Measurements from ENCODE around the gene DLGAP3. TPM values are rescaled to one million over a fixed set of nuclear protein-coding genes. Genes with fewer than 3 reads are reported as not detected.

The DLGAP3 gene
- total and polyA plus RNA-seq, 2 of the 13 experiments (the other 11 are each of a cell fraction or from before 2014, with no cell fraction given): 0.03 to 0.04 TPM

- Histone ChIP-seq H4K20me1 (ENCODE audit: insufficient read depth, low read length) (no peaks in the 10 kb centered on the region), H3K9ac (ENCODE audit: insufficient read depth, low read depth, low read length) (no peak overlapping the region), H3K9me3 (ENCODE audit: low read length) (no peaks in the 10 kb centered on the region), H2AFZ (ENCODE audit: low read length) (no peak overlapping the region), H3K4me2 (ENCODE audit: low read depth, low read length) (no peak overlapping the region), H3K27me3 (ENCODE audit: control insufficient read depth in 1 of 2, insufficient read depth in 2 of 2, low read length in 2 of 2) (peaks cover 3 to 18% of the 10 kb centered on the region in 2 experiments; a peak in 4 of 5 replicates), H3K27ac (ENCODE audit: extremely low read length, insufficient read depth, low read length) (no peak overlapping the region), H3K4me1 (ENCODE audit: insufficient read depth, low read length) (no peaks in the 10 kb centered on the region), H3K4me3 (replicated peaks in 1 of 3; ENCODE audit: insufficient read depth in 1 of 3, low read depth in 2 of 3, low read length in 3 of 3) (no peak overlapping the region), H3K36me3 (replicated peaks in 1 of 2; ENCODE audit: control insufficient read depth in 1 of 2, insufficient read depth in 2 of 2, low read length in 2 of 2) (no peaks in the 10 kb centered on the region), H3K79me2 (ENCODE audit: insufficient read depth, low read length) (no peaks in the 10 kb centered on the region)
- in situ Hi-C loops (cut with HindIII; ENCODE audit: extremely low pct_ligation_motif_present, low pct_unique_long_range_greater_than_20kb) (no loop called here), intact Hi-C loops (cut with micrococcal nuclease; ENCODE audit: unreplicated experiment) (no loop called here)
- ChIA-PET POLR2A (no interaction called here), CTCF (ENCODE audit: low intra/inter-chr PET ratio, low total read pairs) (no interaction called here)
- ATAC-seq (no peak), FAIRE-seq (no peak), DNase-seq (ENCODE audit: low spot score) (no peak)
- 42% methylated on average over 5 of the region's 5 CpGs for WGBS (ENCODE audit: low lambda C conversion rate)
- TF ChIP-seq MIER2 (CRISPR knock-in tag; IDR thresholded peaks at IDR 0.05) (peak; percentile 83), EHMT2 (IDR thresholded peaks at IDR 0.05; ENCODE audit: borderline replicate concordance, low read depth, low read length) (peak; percentile 61; the same call in 1 of the 2 replicates), SETDB1 (CRISPR knock-in tag; IDR thresholded peaks at IDR 0.05; ENCODE audit: borderline replicate concordance) (no peak), REST (IDR thresholded peaks at IDR 0.05; ENCODE audit: borderline replicate concordance in 1 of 2, low read depth in 1 of 2, low read length in 2 of 2) (peak; percentile 59 to 94)
- BruUV-seq (replicated peaks): no TSS peak
Measured at GRCh38 chr1:34907487-34908090, 21.9 kb downstream of the DLGAP3 start.

Data from HepG2 (cell line).